ENCODE results near the gene SUFU.

Gene SUFU

GRCh38 chr10:102641402-102641801 lies 137.6 kb downstream of the SUFU start:
- no peak for DNase-seq (ENCODE audit: low read depth)

GRCh38 chr10:102641880-102642735 lies 138.3 kb downstream of the SUFU start:
- peak; percentile 97 for DNase-seq (ENCODE audit: low read depth)

- peak; percentile 22 for DNase-seq (ENCODE audit: low read depth)
Observed at GRCh38 chr10:102642736-102643335, 139.1 kb downstream of the SUFU start.

GRCh38 chr10:102643336-102644065 lies 139.7 kb downstream of the SUFU start:
- no peak for DNase-seq (ENCODE audit: low read depth)

GRCh38 chr10:102644066-102644645 lies 140.4 kb downstream of the SUFU start, which contains the start of gene TRIM8:
Gene TRIM8 (plus strand): TSS chr10:102644479. CDS start chr10:102644618, 139 bp downstream.
- DNase-seq (ENCODE audit: low read depth): peak; percentile 34

- peak; percentile 69 for DNase-seq (ENCODE audit: low read depth)
Observed at GRCh38 chr10:102644646-102645387, 141.0 kb downstream of the SUFU start.

- DNase-seq (ENCODE audit: low read depth): peak; percentile 27
Observed at GRCh38 chr10:102645388-102645740, 141.6 kb downstream of the SUFU start.

- DNase-seq (ENCODE audit: low read depth): peak; percentile 73
Observed at GRCh38 chr10:102645741-102646609, 142.2 kb downstream of the SUFU start.

GRCh38 chr10:102646610-102647442 lies 143.1 kb downstream of the SUFU start:
- peak; percentile 20 for DNase-seq (ENCODE audit: low read depth)

GRCh38 chr10:102647443-102648268 lies 143.9 kb downstream of the SUFU start:
- DNase-seq (ENCODE audit: low read depth): no peak

GRCh38 chr10:102648269-102648888 lies 144.6 kb downstream of the SUFU start:
- DNase-seq (ENCODE audit: low read depth): no peak

GRCh38 chr10:102648889-102649796 lies 145.4 kb downstream of the SUFU start:
- no peak for DNase-seq (ENCODE audit: low read depth)

GRCh38 chr10:102649797-102650654 lies 146.3 kb downstream of the SUFU start:
- no peak for DNase-seq (ENCODE audit: low read depth)

GRCh38 chr10:102650655-102651454 lies 147.1 kb downstream of the SUFU start:
- DNase-seq (ENCODE audit: low read depth): no peak

- no peak for DNase-seq (ENCODE audit: low read depth)
Observed at GRCh38 chr10:102651455-102652169, 147.8 kb downstream of the SUFU start.

All from T-helper 22 cell (primary cell).